ENCODE results near the gene IRF9.
A peak's percentile ranks its signal among the peaks of the same experiment; 100 is the strongest.

IRF9 gene

GRCh38 chr14:24204163-24205146 is 43.4 kb downstream of the IRF9 start:
- TF ChIP-seq CTCF (conservative IDR thresholded peaks at IDR 0.05; ENCODE audit: low read length), result no peak
- DNase-seq (ENCODE audit: low read depth), result no peak

DNA sequence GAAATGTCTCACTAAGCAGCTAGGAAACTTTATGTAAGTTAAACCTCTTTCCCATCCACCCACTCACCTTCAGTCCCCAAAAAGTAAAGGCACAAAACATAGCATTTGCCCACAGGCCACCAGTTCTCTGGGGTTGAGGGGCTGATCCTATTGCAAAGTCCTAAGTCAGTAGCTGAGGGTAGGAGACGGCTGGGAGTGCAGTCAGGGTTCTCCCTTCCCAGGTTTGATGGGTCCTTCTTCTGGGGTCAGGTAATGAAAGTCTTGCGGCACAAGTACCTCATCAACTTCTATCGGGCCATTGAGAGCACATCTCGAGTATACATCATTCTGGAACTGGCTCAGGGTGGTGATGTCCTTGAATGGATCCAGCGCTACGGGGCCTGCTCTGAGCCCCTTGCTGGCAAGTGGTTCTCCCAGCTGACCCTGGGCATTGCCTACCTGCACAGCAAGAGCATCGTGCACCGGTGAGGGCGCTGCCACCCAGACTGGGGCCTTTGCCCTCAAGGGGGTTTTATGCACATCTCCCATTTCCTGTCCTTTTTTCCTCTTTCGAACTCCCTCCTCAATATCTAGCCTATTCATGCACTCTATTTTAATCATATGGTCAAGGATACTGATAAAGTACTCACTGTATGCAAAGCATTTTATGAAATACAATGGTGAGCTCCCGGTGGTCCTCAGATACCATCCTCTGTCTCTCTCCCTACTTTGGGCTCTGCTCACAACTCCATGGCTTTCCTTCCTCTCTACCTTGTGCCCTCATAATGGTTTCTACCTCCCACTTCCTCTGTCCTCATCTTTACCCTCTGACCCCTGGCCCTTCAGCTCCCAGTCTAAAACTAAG is 45.4 kb downstream of the IRF9 start:
- DNase-seq (ENCODE audit: low read depth), result no peak
- H3K4me3 ChIP-seq (ENCODE audit: low read length), result no peak overlapping the region
- no peak for TF ChIP-seq CTCF (conservative IDR thresholded peaks at IDR 0.05; ENCODE audit: low read length)

More at GRCh38 chr14:24204163-24205146, 43.4 kb downstream of the IRF9 start:
- H3K4me3 ChIP-seq (ENCODE audit: low read length), result no peak overlapping the region

DNA sequence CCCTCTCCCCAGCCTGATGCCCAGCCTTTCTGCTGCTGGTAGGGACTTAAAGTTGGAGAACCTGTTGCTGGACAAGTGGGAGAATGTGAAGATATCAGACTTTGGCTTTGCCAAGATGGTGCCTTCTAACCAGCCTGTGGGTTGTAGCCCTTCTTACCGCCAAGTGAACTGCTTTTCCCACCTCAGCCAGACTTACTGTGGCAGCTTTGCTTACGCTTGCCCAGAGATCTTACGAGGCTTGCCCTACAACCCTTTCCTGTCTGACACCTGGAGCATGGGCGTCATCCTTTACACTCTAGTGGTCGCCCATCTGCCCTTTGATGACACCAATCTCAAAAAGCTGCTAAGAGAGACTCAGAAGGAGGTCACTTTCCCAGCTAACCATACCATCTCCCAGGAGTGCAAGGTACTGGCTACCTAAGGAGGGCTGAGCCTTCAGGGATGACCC is 46.1 kb downstream of the IRF9 start:
- no peak for TF ChIP-seq CTCF (conservative IDR thresholded peaks at IDR 0.05; ENCODE audit: low read length)
- no peak for DNase-seq (ENCODE audit: low read depth)
- no peak overlapping the region for H3K4me3 ChIP-seq (ENCODE audit: low read length)

DNA sequence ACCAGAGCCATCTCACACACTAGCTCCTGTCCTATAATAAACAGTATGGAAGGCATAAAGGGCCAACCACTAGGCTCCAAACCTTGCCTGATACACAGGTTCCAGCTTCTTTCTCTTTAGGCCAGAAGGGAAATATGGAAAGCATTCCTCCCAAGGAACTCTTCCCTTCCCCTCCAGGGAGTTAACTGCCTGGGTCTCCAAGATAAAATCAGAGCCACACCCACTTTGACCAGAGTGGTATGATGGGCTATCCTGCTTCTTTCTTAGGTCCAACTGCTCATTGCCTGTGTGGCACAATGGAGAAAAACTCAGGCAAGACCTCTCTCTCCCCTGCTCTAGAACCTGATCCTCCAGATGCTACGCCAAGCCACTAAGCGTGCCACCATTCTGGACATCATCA is 46.6 kb downstream of the IRF9 start:
- H3K4me3 ChIP-seq (ENCODE audit: low read length), result no peak overlapping the region
- TF ChIP-seq CTCF (conservative IDR thresholded peaks at IDR 0.05; ENCODE audit: low read length), result no peak
- DNase-seq (ENCODE audit: low read depth), result no peak

DNA sequence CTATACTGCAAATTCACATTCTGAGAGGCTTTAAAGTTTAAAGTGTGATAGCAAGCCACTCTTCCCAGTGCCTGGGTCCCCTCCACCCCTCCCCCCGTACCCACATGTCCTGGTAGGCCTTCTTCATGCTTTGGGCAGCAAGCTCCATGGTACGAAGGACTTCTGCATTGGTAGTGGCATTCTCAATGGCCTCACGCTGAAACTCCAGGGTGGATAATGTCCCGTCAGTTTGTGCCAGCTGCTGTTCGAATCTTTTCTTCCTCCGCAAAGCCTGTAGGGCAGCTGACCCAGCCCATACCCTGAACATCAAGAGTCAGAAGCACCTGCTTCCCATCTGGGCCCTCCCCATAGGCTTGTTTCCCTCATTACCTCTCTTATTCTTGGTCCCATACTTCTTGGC is 50.2 kb downstream of the IRF9 start:
- no peak for TF ChIP-seq CTCF (conservative IDR thresholded peaks at IDR 0.05; ENCODE audit: low read length)
- no peak overlapping the region for H3K4me3 ChIP-seq (ENCODE audit: low read length)
- no peak for DNase-seq (ENCODE audit: low read depth)

- peak; percentile 98 for DNase-seq (ENCODE audit: low read depth)
- peak; percentile 19; the same call in 1 of the 2 replicates for TF ChIP-seq CTCF (conservative IDR thresholded peaks at IDR 0.05; ENCODE audit: low read length)
These were observed 52.1 kb downstream of the IRF9 start, which contains the start of gene CHMP4A for GRCh38 chr14:24212924-24213865. CHMP4A (minus strand) TSS chr14:24213488; CDS start chr14:24213439, 49 bp downstream.

More at GRCh38 chr14:24212924-24213865, 52.1 kb downstream of the IRF9 start, which contains the start of gene CHMP4A:
- H3K4me3 ChIP-seq (ENCODE audit: low read length), result peak within 1 kb of the TSS; percentile 88
